Hematopoietic multipotent progenitor cell treated with erythropoietin and hydrocortisone succinate and interleukin-3 and kit ligand, for 17 days (in vitro differentiated cells): ENCODE results near the gene TBC1D16.

Experiments
- DNase-seq: peaks from one replicate; pipeline ENCODE4 v3.0.0-alpha.2; 2015; ENCODE audit warnings: low spot score

TBC1D16 gene

GRCh38 chr17:79887451-79887991 lies 148.2 kb downstream of the TBC1D16 start:
- DNase-seq = no peak

GRCh38 chr17:79883202-79883601 lies 152.5 kb downstream of the TBC1D16 start:
- DNase-seq = no peak
